Measurements from ENCODE around the gene MALSU1. TPM values are rescaled to one million over a fixed set of nuclear protein-coding genes. Genes with fewer than 3 reads are reported as not detected.

MALSU1 gene
- total and polyA plus RNA-seq, 2 of the 13 experiments (the other 11 are each of a cell fraction or from before 2014, with no cell fraction given) = 72.0 to 141 TPM

GRCh38 chr7:23273141-23273599, 26.0 kb upstream of the MALSU1 start (continued):
- TF ChIP-seq MAFG (CRISPR knock-in tag; IDR thresholded peaks at IDR 0.05) = 0 out of 2 replicates have a peak, but pooled peaks have one; percentile 26
- TF ChIP-seq PHF5A (CRISPR knock-in tag; IDR thresholded peaks at IDR 0.05; ENCODE audit: low read depth, unreplicated experiment) = no peak
- 0 out of 2 replicates have a peak, but pooled peaks have one; percentile 21 for TF ChIP-seq ZBTB33 (CRISPR knock-in tag; IDR thresholded peaks at IDR 0.05)
- TF ChIP-seq ZNF747 (CRISPR knock-in tag; IDR thresholded peaks at IDR 0.05; ENCODE audit: borderline replicate concordance) = no peak
- TF ChIP-seq SRSF9 (IDR thresholded peaks at IDR 0.05; ENCODE audit: borderline replicate concordance, insufficient read depth, low read depth, low read length, poor library complexity, severe bottlenecking) = no peak
- TF ChIP-seq RXRA (CRISPR knock-in tag; IDR thresholded peaks at IDR 0.05) = 0 out of 2 replicates have a peak, but pooled peaks have one; percentile 40
- no peak for TF ChIP-seq RORA (CRISPR knock-in tag; IDR thresholded peaks at IDR 0.05)
- TF ChIP-seq ZNF34 (CRISPR knock-in tag; IDR thresholded peaks at IDR 0.05; ENCODE audit: borderline replicate concordance) = no peak
- TF ChIP-seq KDM2A (CRISPR knock-in tag; IDR thresholded peaks at IDR 0.05; ENCODE audit: borderline replicate concordance, low read depth) = peak; percentile 68; the same call in 1 of the 2 replicates
- TF ChIP-seq ZSCAN20 (CRISPR knock-in tag; IDR thresholded peaks at IDR 0.05; ENCODE audit: borderline replicate concordance) = no peak
- peak in 1 of 2 experiments; percentile 75; a peak in 2 of 4 replicates for TF ChIP-seq KLF16 (CRISPR knock-in tag; IDR thresholded peaks at IDR 0.05)
- no peak for TF ChIP-seq HIC2 (CRISPR knock-in tag; IDR thresholded peaks at IDR 0.05; ENCODE audit: low read depth)
- TF ChIP-seq ZNF432 (CRISPR knock-in tag; IDR thresholded peaks at IDR 0.05; ENCODE audit: borderline replicate concordance) = no peak
- TF ChIP-seq NFATC3 (CRISPR knock-in tag; IDR thresholded peaks at IDR 0.05) = no peak
- TF ChIP-seq ZNF510 (CRISPR knock-in tag; IDR thresholded peaks at IDR 0.05; ENCODE audit: low read depth) = no peak
- TF ChIP-seq SMARCC2 (IDR thresholded peaks at IDR 0.05) = no peak
- TF ChIP-seq ZNF430 (CRISPR knock-in tag; IDR thresholded peaks at IDR 0.05) = no peak
- TF ChIP-seq E2F2 (CRISPR knock-in tag; IDR thresholded peaks at IDR 0.05; ENCODE audit: borderline replicate concordance) = no peak
- TF ChIP-seq ETV5 (CRISPR knock-in tag; IDR thresholded peaks at IDR 0.05; ENCODE audit: borderline replicate concordance) = 0 out of 2 replicates have a peak, but pooled peaks have one; percentile 20
- TF ChIP-seq HMGXB4 (CRISPR knock-in tag; IDR thresholded peaks at IDR 0.05; ENCODE audit: borderline replicate concordance in 1 of 2, low read depth in 1 of 2) = peak; percentile 74 to 91
- peak; percentile 54; the same call in 1 of the 2 replicates for TF ChIP-seq CCDC6 (CRISPR knock-in tag; IDR thresholded peaks at IDR 0.05)
- peak; percentile 18; the same call in 1 of the 2 replicates for TF ChIP-seq ARNTL (CRISPR knock-in tag; IDR thresholded peaks at IDR 0.05)
- TF ChIP-seq POLR2A (IDR thresholded peaks at IDR 0.05; ENCODE audit: insufficient read depth in 1 of 2, low read depth in 2 of 2, low read length in 2 of 2) = no peak
